WTC11 (cell line): ENCODE data around the gene CDK6. TPM values are rescaled to one million over a fixed set of nuclear protein-coding genes. Genes with fewer than 3 reads are reported as not detected.

Source experiments
- ATAC-seq: fragments of 200-7000 bp; cut with Tn5 transposase; 2 replicates; pipeline ENCODE4 v1.10.0; 2021; ENCODE audit warnings: mild to moderate bottlenecking, moderate library complexity
- CTCF ChIA-PET: fragments of 300-600 bp; sonication (Branson Sonifier 250); formaldehyde crosslinking; loops from one replicate; lab custom pipeline; 2021; ENCODE audit warnings: antibody characterized with exemption; lab: Charles Lee
- POLR2A ChIA-PET: fragments of 350-600 bp; sonication (Branson Sonifier 250); formaldehyde crosslinking; loops from one replicate; lab custom pipeline; 2021; ENCODE audit warnings: antibody characterized with exemption; lab: Charles Lee
- DNase-seq: peaks from one replicate; pipeline ENCODE4 v3.0.0; 2021; ENCODE audit warnings: low spot score
- H3K27ac Mint-ChIP-seq: 2 replicates; pipeline ENCODE4 v1.8.0; 2021; ENCODE audit warnings: mixed read lengths
- H3K27me3 Mint-ChIP-seq: 2 replicates; pipeline ENCODE4 v1.8.0; 2021; ENCODE audit warnings: low read depth, mild to moderate bottlenecking, moderate library complexity, mixed read lengths
- H3K36me3 Mint-ChIP-seq: 2 replicates; pipeline ENCODE4 v1.8.0; 2021; ENCODE audit warnings: mixed read lengths
- H3K4me1 Mint-ChIP-seq: 2 replicates; pipeline ENCODE4 v1.8.0; 2022; ENCODE audit warnings: mixed read lengths
- H3K4me3 Mint-ChIP-seq: 2 replicates; pipeline ENCODE4 v1.8.0; 2021; ENCODE audit warnings: mild to moderate bottlenecking, moderate library complexity, mixed read lengths
- H3K9me3 Mint-ChIP-seq: 2 replicates; pipeline ENCODE4 v1.8.0; 2021; ENCODE audit warnings: mixed read lengths
- ATF1 ChIP-seq: sonication (generic); formaldehyde crosslinking; IDR thresholded peaks from 2 replicates; pipeline ENCODE4 v1.8.1; 2023; ENCODE audit warnings: mild to moderate bottlenecking, moderate library complexity, missing genetic modification reagents
- CREB1 ChIP-seq: sonication (generic); formaldehyde crosslinking; IDR thresholded peaks from 2 replicates; pipeline ENCODE4 v1.8.0; 2023; ENCODE audit warnings: mild to moderate bottlenecking, missing genetic modification reagents
- E2F5 ChIP-seq: sonication (generic); formaldehyde crosslinking; IDR thresholded peaks from 2 replicates; pipeline ENCODE4 v1.8.1; 2022; ENCODE audit warnings: mild to moderate bottlenecking, moderate library complexity, missing genetic modification reagents
- FOXJ3 ChIP-seq: sonication (generic); formaldehyde crosslinking; IDR thresholded peaks from 2 replicates; pipeline ENCODE4 v1.9.0; 2021; ENCODE audit warnings: missing genetic modification reagents, mild to moderate bottlenecking, borderline replicate concordance
- FOXK1 ChIP-seq: sonication (generic); formaldehyde crosslinking; IDR thresholded peaks from 2 replicates; pipeline ENCODE4 v1.8.0; 2022; ENCODE audit warnings: mild to moderate bottlenecking, moderate library complexity, missing genetic modification reagents
- FOXP4 ChIP-seq: sonication (generic); formaldehyde crosslinking; IDR thresholded peaks from 2 replicates; pipeline ENCODE4 v1.8.0; 2022; ENCODE audit warnings: mild to moderate bottlenecking, missing genetic modification reagents
- JAZF1 ChIP-seq: fragments of 250-450 bp; sonication (Bioruptor Pico); IDR thresholded peaks from 2 replicates; pipeline ENCODE4 v1.9.0; 2021; ENCODE audit warnings: moderate library complexity, mild to moderate bottlenecking, inconsistent platforms
- NFE2L1 ChIP-seq: sonication (generic); formaldehyde crosslinking; IDR thresholded peaks from 2 replicates; pipeline ENCODE4 v1.8.1; 2023; ENCODE audit warnings: missing genetic modification reagents
- NFYB ChIP-seq: sonication (generic); formaldehyde crosslinking; conservative IDR thresholded peaks from 2 replicates; pipeline ENCODE4 v1.8.0; 2022; ENCODE audit warnings: low read depth, missing genetic modification reagents
- NR3C1 ChIP-seq: sonication (generic); formaldehyde crosslinking; conservative IDR thresholded peaks from 2 replicates; pipeline ENCODE4 v1.8.1; 2023; ENCODE audit warnings: low read depth, mild to moderate bottlenecking, missing genetic modification reagents
- STAT6 ChIP-seq: sonication (generic); formaldehyde crosslinking; conservative IDR thresholded peaks from 2 replicates; pipeline ENCODE4 v1.8.1; 2023; ENCODE audit warnings: mild to moderate bottlenecking, low read depth, missing genetic modification reagents, moderate library complexity
- TEAD1 ChIP-seq: sonication (generic); formaldehyde crosslinking; IDR thresholded peaks from 2 replicates; pipeline ENCODE4 v1.8.0; 2022; ENCODE audit warnings: mild to moderate bottlenecking, missing genetic modification reagents
- USF1 ChIP-seq: sonication (generic); formaldehyde crosslinking; IDR thresholded peaks from 2 replicates; pipeline ENCODE4 v1.8.0; 2022; ENCODE audit warnings: mild to moderate bottlenecking, missing genetic modification reagents
- ZNF121 ChIP-seq: sonication (generic); formaldehyde crosslinking; IDR thresholded peaks from 2 replicates; pipeline ENCODE4 v1.8.0; 2023; ENCODE audit warnings: missing genetic modification reagents
- ZNF263 ChIP-seq: sonication (generic); formaldehyde crosslinking; IDR thresholded peaks from 2 replicates; pipeline ENCODE4 v1.8.1; 2022; ENCODE audit warnings: low read depth, mild to moderate bottlenecking, moderate library complexity, missing genetic modification reagents
- ZNF281 ChIP-seq: sonication (generic); formaldehyde crosslinking; IDR thresholded peaks from 2 replicates; pipeline ENCODE4 v1.8.0; 2023; ENCODE audit warnings: mild to moderate bottlenecking, missing genetic modification reagents
- ZNF512 ChIP-seq: sonication (generic); formaldehyde crosslinking; IDR thresholded peaks from 2 replicates; pipeline ENCODE4 v1.8.1; 2022; ENCODE audit warnings: missing genetic modification reagents, borderline replicate concordance
- ZSCAN18 ChIP-seq: fragments of 250-450 bp; sonication (Bioruptor Pico); IDR thresholded peaks from 2 replicates; pipeline ENCODE4 v2.1.2; 2022; ENCODE audit warnings: mild to moderate bottlenecking, moderate library complexity
- total RNA-seq: library from RNA; stranded (reverse); gene quantifications from 3 replicates; pipeline ENCODE4 v1.2.3, GENCODE V29; 2021

The CDK6 gene
- total RNA-seq, 1 experiment from 2014 or later = 47.2 TPM

- Mint-ChIP-seq H3K27me3 (no peaks in the 10 kb centered on the region; the same call in 1 of the 2 replicates), H3K4me1 (peaks cover 76% of the 10 kb centered on the region), H3K36me3 (no peaks in the 10 kb centered on the region), H3K27ac (peak overlapping the region; percentile 67), H3K9me3 (no peaks in the 10 kb centered on the region), H3K4me3 (no peak overlapping the region)
- TF ChIP-seq ZNF512 (CRISPR knock-in tag) (no peak), FOXK1 (CRISPR knock-in tag) (no peak)
- DNase-seq (no peak), ATAC-seq (no peak)
- ChIA-PET POLR2A (no interaction called here), CTCF (no interaction called here)
Observed at GRCh38 chr7:92769394-92769699, 67.0 kb downstream of the CDK6 start.

GRCh38 chr7:92768501-92769393, 67.6 kb downstream of the CDK6 start:
- peak overlapping the region; percentile 95 for H3K27ac Mint-ChIP-seq
- H3K36me3 Mint-ChIP-seq = no peaks in the 10 kb centered on the region
- no peaks in the 10 kb centered on the region for H3K9me3 Mint-ChIP-seq
- peak; percentile 38 for ATAC-seq
- ChIA-PET CTCF (interaction anchor here (0.5 to 1.4 kb wide), 2 partner anchors 64 to 68 kb away, joined by 3 to 4 read pairs; partner anchors contain the start of gene CDK6), POLR2A (no interaction called here)
- no peaks in the 10 kb centered on the region; the same call in 1 of the 2 replicates for H3K27me3 Mint-ChIP-seq
- H3K4me3 Mint-ChIP-seq = peak overlapping the region; percentile 24
- TF ChIP-seq E2F5 (no peak), TEAD1 (CRISPR knock-in tag) (peak; percentile 64; the same call in 1 of the 2 replicates)
- peaks cover 80% of the 10 kb centered on the region for H3K4me1 Mint-ChIP-seq
- no peak for DNase-seq

GRCh38 chr7:92767437-92767836, 68.9 kb downstream of the CDK6 start:
- peak overlapping the region; percentile 70 for H3K27ac Mint-ChIP-seq
- no peak for DNase-seq
- peaks cover 77% of the 10 kb centered on the region for H3K4me1 Mint-ChIP-seq
- ATAC-seq = no peak
- POLR2A ChIA-PET = no interaction called here
- H3K36me3 Mint-ChIP-seq = no peaks in the 10 kb centered on the region
- H3K4me3 Mint-ChIP-seq = no peak overlapping the region
- no peaks in the 10 kb centered on the region for H3K9me3 Mint-ChIP-seq
- H3K27me3 Mint-ChIP-seq = no peaks in the 10 kb centered on the region; the same call in 1 of the 2 replicates
- CTCF ChIA-PET = interaction anchor here (1.1 kb wide), 1 partner anchor 65 kb away, joined by 3 read pairs; no protein-coding TSS in a partner anchor
- TF ChIP-seq NFE2L1 (CRISPR knock-in tag) (no peak), ZNF121 (no peak), STAT6 (no peak), ZSCAN18 (no peak), ZNF263 (no peak), NFYB (CRISPR knock-in tag) (no peak), CREB1 (CRISPR knock-in tag) (no peak), NR3C1 (CRISPR knock-in tag) (no peak), USF1 (CRISPR knock-in tag) (no peak), ATF1 (CRISPR knock-in tag) (no peak), ZNF281 (no peak), FOXJ3 (no peak), JAZF1 (CRISPR knock-in tag) (no peak), TEAD1 (CRISPR knock-in tag) (no peak), FOXP4 (no peak)
